ENCODE measurements around the gene AP2B1.

DNA sequence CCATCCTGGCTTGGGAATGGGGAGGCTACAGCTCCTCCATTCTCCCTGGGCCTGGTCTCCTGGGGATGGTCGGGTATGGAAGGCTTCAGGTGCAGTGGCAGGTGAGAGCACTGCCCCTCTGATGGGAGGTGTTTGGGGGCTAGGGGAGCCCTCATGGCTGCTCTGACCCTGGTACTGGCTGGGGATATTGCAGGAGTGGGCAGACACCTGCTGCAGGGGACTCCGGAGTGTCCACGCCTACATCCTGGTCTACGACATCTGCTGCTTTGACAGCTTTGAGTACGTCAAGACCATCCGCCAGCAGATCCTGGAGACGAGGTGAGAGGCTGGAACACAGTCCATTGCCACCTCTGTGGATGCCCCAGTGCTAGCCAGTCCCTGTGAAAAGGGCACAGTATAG, 153.1 kb downstream of the AP2B1 start:
- TF ChIP-seq, protein P1, sequence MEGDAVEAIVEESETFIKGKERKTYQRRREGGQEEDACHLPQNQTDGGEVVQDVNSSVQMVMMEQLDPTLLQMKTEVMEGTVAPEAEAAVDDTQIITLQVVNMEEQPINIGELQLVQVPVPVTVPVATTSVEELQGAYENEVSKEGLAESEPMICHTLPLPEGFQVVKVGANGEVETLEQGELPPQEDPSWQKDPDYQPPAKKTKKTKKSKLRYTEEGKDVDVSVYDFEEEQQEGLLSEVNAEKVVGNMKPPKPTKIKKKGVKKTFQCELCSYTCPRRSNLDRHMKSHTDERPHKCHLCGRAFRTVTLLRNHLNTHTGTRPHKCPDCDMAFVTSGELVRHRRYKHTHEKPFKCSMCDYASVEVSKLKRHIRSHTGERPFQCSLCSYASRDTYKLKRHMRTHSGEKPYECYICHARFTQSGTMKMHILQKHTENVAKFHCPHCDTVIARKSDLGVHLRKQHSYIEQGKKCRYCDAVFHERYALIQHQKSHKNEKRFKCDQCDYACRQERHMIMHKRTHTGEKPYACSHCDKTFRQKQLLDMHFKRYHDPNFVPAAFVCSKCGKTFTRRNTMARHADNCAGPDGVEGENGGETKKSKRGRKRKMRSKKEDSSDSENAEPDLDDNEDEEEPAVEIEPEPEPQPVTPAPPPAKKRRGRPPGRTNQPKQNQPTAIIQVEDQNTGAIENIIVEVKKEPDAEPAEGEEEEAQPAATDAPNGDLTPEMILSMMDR (IDR thresholded peaks at IDR 0.05; ENCODE audit: low read depth, low read length, missing input control) = no peak
- TF ChIP-seq FOXA1 (IDR thresholded peaks at IDR 0.05) = no peak
- TF ChIP-seq, protein P2, sequence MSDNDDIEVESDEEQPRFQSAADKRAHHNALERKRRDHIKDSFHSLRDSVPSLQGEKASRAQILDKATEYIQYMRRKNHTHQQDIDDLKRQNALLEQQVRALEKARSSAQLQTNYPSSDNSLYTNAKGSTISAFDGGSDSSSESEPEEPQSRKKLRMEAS (IDR thresholded peaks at IDR 0.05) = no peak
- TF ChIP-seq YY1 (IDR thresholded peaks at IDR 0.05) = no peak
- TF ChIP-seq GABPA (IDR thresholded peaks at IDR 0.05 in 1 of 2, conservative IDR thresholded peaks at IDR 0.05 in 1 of 2) = no peak
- no peak for TF ChIP-seq EGR1 (IDR thresholded peaks at IDR 0.05; ENCODE audit: low read depth in 2 of 2)
- TF ChIP-seq, protein P3, sequence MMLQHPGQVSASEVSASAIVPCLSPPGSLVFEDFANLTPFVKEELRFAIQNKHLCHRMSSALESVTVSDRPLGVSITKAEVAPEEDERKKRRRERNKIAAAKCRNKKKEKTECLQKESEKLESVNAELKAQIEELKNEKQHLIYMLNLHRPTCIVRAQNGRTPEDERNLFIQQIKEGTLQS (IDR thresholded peaks at IDR 0.05) = no peak
- no peak for TF ChIP-seq JUND (IDR thresholded peaks at IDR 0.05)
- no peak for TF ChIP-seq RAD21 (IDR thresholded peaks at IDR 0.05)
- TF ChIP-seq, protein P4, sequence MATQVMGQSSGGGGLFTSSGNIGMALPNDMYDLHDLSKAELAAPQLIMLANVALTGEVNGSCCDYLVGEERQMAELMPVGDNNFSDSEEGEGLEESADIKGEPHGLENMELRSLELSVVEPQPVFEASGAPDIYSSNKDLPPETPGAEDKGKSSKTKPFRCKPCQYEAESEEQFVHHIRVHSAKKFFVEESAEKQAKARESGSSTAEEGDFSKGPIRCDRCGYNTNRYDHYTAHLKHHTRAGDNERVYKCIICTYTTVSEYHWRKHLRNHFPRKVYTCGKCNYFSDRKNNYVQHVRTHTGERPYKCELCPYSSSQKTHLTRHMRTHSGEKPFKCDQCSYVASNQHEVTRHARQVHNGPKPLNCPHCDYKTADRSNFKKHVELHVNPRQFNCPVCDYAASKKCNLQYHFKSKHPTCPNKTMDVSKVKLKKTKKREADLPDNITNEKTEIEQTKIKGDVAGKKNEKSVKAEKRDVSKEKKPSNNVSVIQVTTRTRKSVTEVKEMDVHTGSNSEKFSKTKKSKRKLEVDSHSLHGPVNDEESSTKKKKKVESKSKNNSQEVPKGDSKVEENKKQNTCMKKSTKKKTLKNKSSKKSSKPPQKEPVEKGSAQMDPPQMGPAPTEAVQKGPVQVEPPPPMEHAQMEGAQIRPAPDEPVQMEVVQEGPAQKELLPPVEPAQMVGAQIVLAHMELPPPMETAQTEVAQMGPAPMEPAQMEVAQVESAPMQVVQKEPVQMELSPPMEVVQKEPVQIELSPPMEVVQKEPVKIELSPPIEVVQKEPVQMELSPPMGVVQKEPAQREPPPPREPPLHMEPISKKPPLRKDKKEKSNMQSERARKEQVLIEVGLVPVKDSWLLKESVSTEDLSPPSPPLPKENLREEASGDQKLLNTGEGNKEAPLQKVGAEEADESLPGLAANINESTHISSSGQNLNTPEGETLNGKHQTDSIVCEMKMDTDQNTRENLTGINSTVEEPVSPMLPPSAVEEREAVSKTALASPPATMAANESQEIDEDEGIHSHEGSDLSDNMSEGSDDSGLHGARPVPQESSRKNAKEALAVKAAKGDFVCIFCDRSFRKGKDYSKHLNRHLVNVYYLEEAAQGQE (IDR thresholded peaks at IDR 0.05) = no peak
- no peak for TF ChIP-seq FOXA2 (IDR thresholded peaks at IDR 0.05)
- no peak for TF ChIP-seq NR2F2 (IDR thresholded peaks at IDR 0.05)
- TF ChIP-seq RXRA (IDR thresholded peaks at IDR 0.05) = no peak
- no peak for TF ChIP-seq HNF4A (conservative IDR thresholded peaks at IDR 0.05)

Measured in liver (tissue), 3 donors.